Left kidney (tissue), 2 donors: ENCODE measurements around the gene DLG3. TPM values are rescaled to one million over a fixed set of nuclear protein-coding genes. Genes with fewer than 3 reads are reported as not detected.
"Not testable (repeated sequence)": the region's sequence is repeated elsewhere in the genome, so short reads cannot be mapped to it uniquely, and the experiment has no call there.

ENCODE experiments used
- DNase-seq: peaks from one replicate; pipeline ENCODE4 v3.0.0-alpha.2; 2013
- polyA plus RNA-seq: library from polyadenylated mRNA; unstranded; fragments of 120-200 nt; gene quantifications from one replicate; pipeline ENCODE4 v1.2.1, GENCODE V29; 2013; ENCODE audit not compliant: insufficient read length

The DLG3 gene
- polyA plus RNA-seq, 1 donor: 49.8 TPM

GRCh38 chrX:70515270-70515669, 70.6 kb downstream of the DLG3 start:
- DNase-seq: not testable (repeated sequence)

GRCh38 chrX:70515692-70516091, 71.1 kb downstream of the DLG3 start:
- not testable (repeated sequence) for DNase-seq

- no peak for DNase-seq
These were observed 81.1 kb downstream of the DLG3 start for GRCh38 chrX:70525733-70526132.

GRCh38 chrX:70527053-70527452, 82.4 kb downstream of the DLG3 start:
- DNase-seq: no peak

- DNase-seq: no peak
These were observed 83.1 kb downstream of the DLG3 start for GRCh38 chrX:70527610-70528345.

GRCh38 chrX:70535198-70535597, 90.6 kb downstream of the DLG3 start:
- DNase-seq: no peak

- no peak for DNase-seq
These were observed 104.8 kb downstream of the DLG3 start for GRCh38 chrX:70549429-70549828.

- no peak for DNase-seq
These were observed 107.6 kb downstream of the DLG3 start for GRCh38 chrX:70552130-70552704.

GRCh38 chrX:70553516-70553915, 108.9 kb downstream of the DLG3 start:
- DNase-seq: no peak

- peak; percentile 5 for DNase-seq
These were observed 109.4 kb downstream of the DLG3 start for GRCh38 chrX:70554081-70554480.

- DNase-seq: no peak
These were observed 109.9 kb downstream of the DLG3 start for GRCh38 chrX:70554523-70554922.

GRCh38 chrX:70554948-70555347, 110.3 kb downstream of the DLG3 start:
- DNase-seq: no peak

Other genes starting within 250 kb of the DLG3 start
- 0.15 TPM for gene AWAT1, start 210.2 kb upstream of the DLG3 start, polyA plus RNA-seq
- gene P2RY4, start 184.6 kb upstream of the DLG3 start, polyA plus RNA-seq: 0.48 TPM
- 1.6 TPM for gene ARR3, start 176.5 kb upstream of the DLG3 start, polyA plus RNA-seq
- 1.6 TPM for gene RAB41, start 162.7 kb upstream of the DLG3 start, polyA plus RNA-seq
- gene PDZD11, start 154.9 kb upstream of the DLG3 start, polyA plus RNA-seq: 55.9 TPM
- 26.0 TPM for gene KIF4A, start 154.7 kb upstream of the DLG3 start, polyA plus RNA-seq
- 1.9 TPM for gene GDPD2, start 21.5 kb upstream of the DLG3 start, polyA plus RNA-seq